Gastroesophageal sphincter (tissue), 4 donors: ENCODE results near the gene RALY. TPM values are rescaled to one million over a fixed set of nuclear protein-coding genes. Genes with fewer than 3 reads are reported as not detected.

ENCODE experiments used
- ATAC-seq: fragments of 150-250 bp; one replicate; pipeline ENCODE4 v1.9.1; 2016; ENCODE audit warnings: mild to moderate bottlenecking, moderate library complexity
- H3K27ac ChIP-seq, 4 donors: fragments of 200-600 bp; sonication (generic) in 3 of 4; 1 replicate in 3 of 4; 2 replicates in 1 of 4; pipeline ENCODE4 v1.5.1; 2016 to 2019
- H3K27me3 ChIP-seq: fragments of 200-600 bp; sonication (generic); one replicate; pipeline ENCODE4 v1.5.1; 2019
- H3K36me3 ChIP-seq, 2 donors: fragments of 200-600 bp; sonication (generic); one replicate each; pipeline ENCODE4 v1.5.1; 2019; ENCODE audit warnings: control low read depth in 1 of 2
- H3K4me1 ChIP-seq, 3 donors: fragments of 200-600 bp; sonication (generic); 1 replicate in 2 of 3; 2 replicates in 1 of 3; pipeline ENCODE4 v1.5.1; 2016 to 2019; ENCODE audit warnings: control low read depth in 2 of 3
- H3K4me3 ChIP-seq, 2 donors: fragments of 200-600 bp; sonication (generic); one replicate each; pipeline ENCODE4 v1.5.1; 2019; ENCODE audit warnings: mild to moderate bottlenecking in 1 of 2, moderate library complexity in 1 of 2
- H3K9me3 ChIP-seq, 3 donors: fragments of 200-600 bp; sonication (generic); one replicate each; pipeline ENCODE4 v1.5.1; 2017 to 2019; ENCODE audit warnings: control low read depth in 2 of 3
- EP300 ChIP-seq: sonication (generic); formaldehyde crosslinking; IDR thresholded peaks from one replicate; pipeline ENCODE4 v1.6.1; 2017; ENCODE audit warnings: antibody characterized with exemption, mild to moderate bottlenecking
- POLR2A ChIP-seq, 2 donors: fragments of 450-650 bp; IDR thresholded peaks; one replicate each; pipeline ENCODE4 v1.6.1; 2017; ENCODE audit warnings: antibody characterized with exemption in 2 of 2, mild to moderate bottlenecking in 2 of 2, moderate library complexity in 1 of 2
- POLR2AphosphoS5 ChIP-seq: sonication (generic); formaldehyde crosslinking; IDR thresholded peaks from one replicate; pipeline ENCODE4 v1.6.1; 2017; ENCODE audit warnings: antibody characterized with exemption
- WGBS, 2 donors: methylation state at CpG; one replicate each; pipeline ENCODE4 v1.1.5; 2018; ENCODE audit warnings: low coverage in 1 of 2; 5-methylcytosine and 5-hydroxymethylcytosine counted together
- total RNA-seq, 4 donors: library from RNA; depleted of rRNA; stranded (reverse); fragments of >200 nt; gene quantifications; one replicate each; pipeline ENCODE4 v1.1.0, GENCODE V29; 2016
- TF ChIP-seq, protein P1 (sequence below), 4 experiments: fragments of 200-600 bp in 2 of 4; fragments of 450-650 bp in 2 of 4; sonication (generic) in 1 of 4; IDR thresholded peaks; one replicate each; pipeline ENCODE4 v1.5.1; 2017 to 2019; ENCODE audit warnings: antibody characterized with exemption in 4 of 4, mild to moderate bottlenecking in 2 of 4, moderate library complexity in 2 of 4

RALY gene
- total RNA-seq, 4 donors from 2014 or later: 76.6 to 124 (median 98.8) TPM

DNA sequence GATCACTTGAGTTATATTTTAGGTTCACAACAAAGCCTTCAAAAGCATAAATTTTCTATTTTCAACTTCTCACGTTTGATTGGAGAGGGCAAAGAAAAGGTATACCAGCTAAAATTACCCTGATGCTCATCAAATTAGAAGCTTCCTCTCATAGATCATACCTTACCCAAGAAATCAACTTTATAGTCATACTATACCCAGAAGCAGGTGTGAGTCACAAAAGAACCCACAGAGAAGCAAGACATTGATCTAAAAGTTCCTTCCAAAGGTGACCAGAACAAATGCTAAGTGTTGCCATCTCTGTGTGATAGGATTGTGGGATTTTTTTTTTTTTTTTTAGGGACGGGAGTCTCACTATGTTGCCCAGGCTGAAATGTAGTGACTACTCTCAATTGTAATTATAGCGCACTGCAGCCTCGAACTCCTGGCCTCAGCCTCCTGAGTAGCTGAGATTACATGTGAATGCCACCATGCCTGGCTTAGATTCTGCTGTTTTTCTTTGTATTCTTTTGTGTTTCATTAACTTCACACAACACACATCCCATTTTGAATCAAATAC is 115.0 kb downstream of the RALY start:
- H3K4me3 ChIP-seq: no peak overlapping the region
- H3K9me3 ChIP-seq: no peaks in the 10 kb centered on the region
- WGBS, 2 donors: 60 to 81% methylated on average over 4 of the region's 4 CpGs
- no peaks in the 10 kb centered on the region for H3K27me3 ChIP-seq
- TF ChIP-seq POLR2A (IDR thresholded peaks at IDR 0.05) (no peak), POLR2AphosphoS5 (no peak), EP300 (no peak)
- TF ChIP-seq, protein P1, sequence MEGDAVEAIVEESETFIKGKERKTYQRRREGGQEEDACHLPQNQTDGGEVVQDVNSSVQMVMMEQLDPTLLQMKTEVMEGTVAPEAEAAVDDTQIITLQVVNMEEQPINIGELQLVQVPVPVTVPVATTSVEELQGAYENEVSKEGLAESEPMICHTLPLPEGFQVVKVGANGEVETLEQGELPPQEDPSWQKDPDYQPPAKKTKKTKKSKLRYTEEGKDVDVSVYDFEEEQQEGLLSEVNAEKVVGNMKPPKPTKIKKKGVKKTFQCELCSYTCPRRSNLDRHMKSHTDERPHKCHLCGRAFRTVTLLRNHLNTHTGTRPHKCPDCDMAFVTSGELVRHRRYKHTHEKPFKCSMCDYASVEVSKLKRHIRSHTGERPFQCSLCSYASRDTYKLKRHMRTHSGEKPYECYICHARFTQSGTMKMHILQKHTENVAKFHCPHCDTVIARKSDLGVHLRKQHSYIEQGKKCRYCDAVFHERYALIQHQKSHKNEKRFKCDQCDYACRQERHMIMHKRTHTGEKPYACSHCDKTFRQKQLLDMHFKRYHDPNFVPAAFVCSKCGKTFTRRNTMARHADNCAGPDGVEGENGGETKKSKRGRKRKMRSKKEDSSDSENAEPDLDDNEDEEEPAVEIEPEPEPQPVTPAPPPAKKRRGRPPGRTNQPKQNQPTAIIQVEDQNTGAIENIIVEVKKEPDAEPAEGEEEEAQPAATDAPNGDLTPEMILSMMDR (IDR thresholded peaks at IDR 0.05): no peak
- H3K4me1 ChIP-seq: peaks cover 3 to 72% (median 17%) of the 10 kb centered on the region in 3 donors
- no peak for ATAC-seq
- H3K36me3 ChIP-seq: peaks cover 0 to 29% of the 10 kb centered on the region in 2 donors
- H3K27ac ChIP-seq: no peak overlapping the region

DNA sequence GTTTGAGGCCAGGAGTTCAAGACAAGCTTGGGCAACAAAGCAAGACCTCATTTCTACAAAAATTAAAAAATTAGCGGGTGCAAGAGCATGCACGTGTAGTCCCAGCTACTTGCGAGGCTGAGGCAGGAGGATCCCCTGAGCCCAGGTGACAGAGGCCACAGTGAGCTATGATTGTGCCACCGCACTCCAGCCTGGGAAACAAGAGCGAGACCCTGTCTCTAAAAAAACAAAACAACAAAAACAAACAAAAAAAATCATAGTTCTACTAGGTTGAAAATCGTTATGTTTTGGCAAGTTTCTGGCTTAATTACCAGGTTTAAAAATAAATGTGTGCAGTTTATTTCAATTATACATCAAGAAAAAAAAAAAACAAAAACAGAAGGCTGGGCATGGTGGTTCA is 115.7 kb downstream of the RALY start:
- Histone ChIP-seq H3K36me3 (peaks cover 0 to 21% of the 10 kb centered on the region in 2 donors), H3K4me1 (peaks cover 3 to 72% (median 17%) of the 10 kb centered on the region in 3 donors), H3K27me3 (no peaks in the 10 kb centered on the region), H3K4me3 (no peak overlapping the region), H3K9me3 (no peaks in the 10 kb centered on the region), H3K27ac (no peak overlapping the region)
- ATAC-seq: no peak
- no peak for TF ChIP-seq POLR2A (IDR thresholded peaks at IDR 0.05)
- no peak for TF ChIP-seq POLR2AphosphoS5
- TF ChIP-seq EP300: no peak
- TF ChIP-seq, protein P1 (IDR thresholded peaks at IDR 0.05): no peak
- whole genome bisulfite sequencing, 2 donors: 84 to 100% methylated on average over 1 to 6 of the region's 6 CpGs

DNA sequence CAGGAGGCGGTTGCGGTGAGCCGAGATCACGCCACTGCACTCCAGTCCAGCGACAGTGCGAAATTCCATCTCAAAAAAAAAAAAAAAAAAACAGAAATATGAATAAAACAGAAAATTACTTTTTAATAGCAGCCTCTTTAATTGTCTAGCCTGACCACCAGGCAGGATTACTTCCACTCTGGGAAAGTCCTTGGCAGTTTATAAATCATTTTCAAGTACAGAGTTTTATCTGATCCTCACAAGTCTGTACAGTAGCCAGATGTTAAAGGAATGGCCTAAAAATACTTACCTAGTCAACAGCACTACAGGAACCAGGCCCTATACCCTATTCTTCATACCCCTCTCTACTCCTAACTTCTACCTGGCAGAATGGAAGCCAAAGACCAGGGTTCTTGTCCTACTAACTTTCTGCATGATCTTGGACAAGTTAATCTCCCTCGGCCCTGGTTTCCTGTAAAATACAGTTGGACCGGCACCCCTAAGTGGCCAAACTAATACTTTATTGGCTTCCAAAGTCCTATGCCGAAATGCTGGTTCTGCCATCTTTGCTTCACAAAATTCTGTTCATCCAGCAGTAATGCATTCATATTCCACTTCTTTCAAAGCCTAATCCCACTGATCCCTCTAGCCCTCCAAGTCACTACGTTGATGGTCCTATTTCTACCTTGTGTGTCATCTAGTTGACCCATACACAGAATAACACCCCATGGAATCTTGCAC is 116.5 kb downstream of the RALY start:
- no peaks in the 10 kb centered on the region for H3K9me3 ChIP-seq
- 71 to 72% methylated on average over 5 to 6 of the region's 10 CpGs for WGBS, 2 donors
- no peak for ATAC-seq
- peaks cover 0 to 14% of the 10 kb centered on the region in 2 donors for H3K36me3 ChIP-seq
- peak overlapping the region in 1 of 2 donors; percentile 96 for H3K4me3 ChIP-seq
- TF ChIP-seq POLR2AphosphoS5 (no peak), POLR2A (IDR thresholded peaks at IDR 0.05) (no peak), EP300 (no peak)
- TF ChIP-seq, protein P1 (IDR thresholded peaks at IDR 0.05): no peak
- H3K27me3 ChIP-seq: no peaks in the 10 kb centered on the region
- H3K4me1 ChIP-seq: peaks cover 3 to 69% (median 17%) of the 10 kb centered on the region in 3 donors
- H3K27ac ChIP-seq: peak overlapping the region in 3 of 4 donors; percentile 19 to 97 (median 41)

DNA sequence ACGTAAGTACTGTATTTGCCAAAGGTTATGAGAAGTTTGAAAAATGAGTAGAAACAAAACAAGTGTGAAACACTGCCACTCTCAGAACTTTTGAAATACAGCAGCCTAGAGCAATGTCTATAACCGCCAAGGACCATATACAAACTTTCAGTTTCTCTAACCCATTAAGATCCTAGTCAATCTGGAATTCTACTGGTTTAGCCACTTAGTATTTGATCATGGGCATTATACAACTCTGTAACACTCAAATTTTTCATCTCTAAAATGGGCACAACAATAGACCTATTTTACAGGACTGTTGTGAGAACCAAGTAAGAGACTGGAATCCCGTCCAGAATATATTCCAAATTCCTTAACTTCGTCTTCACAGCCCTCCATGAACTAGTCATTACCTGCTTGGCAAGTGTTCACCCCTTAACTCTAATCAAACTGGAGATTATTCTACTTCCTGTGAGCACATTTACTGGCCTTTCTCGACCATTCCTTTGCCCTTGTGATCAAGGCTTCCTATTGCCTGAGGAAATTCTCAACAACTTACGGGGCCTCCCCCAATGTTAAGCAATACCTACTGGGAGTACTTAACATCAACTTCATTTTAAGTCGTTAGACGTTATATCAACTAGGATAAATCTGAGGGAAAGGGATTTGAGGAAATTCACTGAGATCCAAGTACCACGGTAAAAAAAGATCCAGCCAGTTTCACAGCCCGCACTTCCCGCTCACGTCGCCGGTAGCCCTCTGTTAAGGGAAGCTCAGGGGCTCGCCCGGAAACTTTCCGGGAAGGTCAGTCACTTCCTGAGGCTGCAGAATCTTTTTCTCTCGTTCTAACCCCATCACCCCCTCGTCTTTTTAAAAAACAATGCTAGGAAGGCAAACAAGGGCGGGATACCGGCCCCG is 117.3 kb downstream of the RALY start:
- H3K27me3 ChIP-seq: no peaks in the 10 kb centered on the region
- H3K4me3 ChIP-seq: peak overlapping the region; percentile 86 to 96
- no peak for ATAC-seq
- TF ChIP-seq POLR2AphosphoS5: peak; percentile 21
- TF ChIP-seq EP300: no peak
- H3K27ac ChIP-seq: peak overlapping the region; percentile 89 to 97 (median 96)
- H3K4me1 ChIP-seq: peaks cover 3 to 61% (median 17%) of the 10 kb centered on the region in 3 donors
- peaks cover 0 to 12% of the 10 kb centered on the region in 2 donors for H3K36me3 ChIP-seq
- WGBS, 2 donors: 3 to 8% methylated on average over 12 to 17 of the region's 22 CpGs
- no peaks in the 10 kb centered on the region for H3K9me3 ChIP-seq
